GM18867 (cell line): ENCODE data around the gene SLC35F2.
"Not testable (repeated sequence)": the region's sequence is repeated elsewhere in the genome, so short reads cannot be mapped to it uniquely, and the experiment has no call there.

Source experiments
- ATAC-seq: cut with Tn5 transposase; IDR thresholded peaks from one replicate; pipeline ENCODE4 v1.9.1; 2021; ENCODE audit warnings: mild to moderate bottlenecking, moderate library complexity; ENCODE audit not compliant: unreplicated experiment

Gene SLC35F2

DNA sequence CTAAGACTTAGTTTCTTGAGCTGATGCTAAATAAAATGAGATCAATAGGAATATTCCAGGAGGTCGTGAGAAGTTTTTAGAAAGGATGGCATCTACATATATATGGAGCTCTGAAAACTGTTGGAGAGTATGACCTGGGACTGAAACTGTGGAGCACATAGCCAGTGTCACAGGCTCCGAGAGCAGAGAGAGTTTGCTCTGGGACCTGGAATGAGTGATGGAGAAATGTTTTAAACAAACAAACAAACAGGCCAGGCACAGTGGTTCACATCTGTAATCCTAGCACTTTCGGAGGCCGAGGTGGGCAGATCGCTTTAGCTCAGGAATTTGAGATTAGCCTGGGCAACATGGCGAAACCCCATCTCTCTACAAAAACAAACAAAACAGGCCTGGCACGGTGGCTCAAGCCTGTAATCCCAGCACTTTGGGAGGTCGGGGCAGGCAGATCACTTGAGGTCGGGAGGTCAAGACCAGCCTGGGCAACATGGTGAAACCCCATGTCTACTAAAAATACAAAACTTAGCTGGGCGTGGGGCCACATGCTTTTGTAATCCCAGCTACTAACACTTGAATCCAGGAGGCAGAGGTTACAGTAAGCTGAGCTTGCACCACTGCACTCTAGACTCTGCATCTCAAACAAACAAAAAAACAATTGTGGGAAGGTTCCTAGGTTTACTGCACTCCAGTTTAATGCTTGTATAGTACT is 67.1 kb downstream of the SLC35F2 start:
- ATAC-seq, result no peak

DNA sequence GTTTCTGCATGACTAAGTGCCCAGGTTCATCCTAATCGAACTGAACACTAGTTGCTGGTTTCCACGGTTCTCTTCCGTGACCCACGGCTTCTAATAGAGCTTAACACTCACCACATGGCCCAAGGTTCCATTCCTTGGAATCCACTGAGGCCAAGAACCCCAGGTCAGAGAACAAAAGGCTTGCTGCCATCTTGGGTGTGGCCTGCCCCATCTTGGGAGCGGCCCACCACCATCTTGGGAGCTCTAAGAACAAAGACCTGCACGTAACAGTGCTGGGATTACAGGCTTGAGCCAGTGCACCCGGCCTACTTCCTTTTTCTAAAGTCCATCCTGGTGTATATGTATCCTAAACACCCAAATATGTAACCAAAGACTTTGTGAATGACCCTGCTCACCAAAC is 68.8 kb downstream of the SLC35F2 start:
- ATAC-seq, result no peak

DNA sequence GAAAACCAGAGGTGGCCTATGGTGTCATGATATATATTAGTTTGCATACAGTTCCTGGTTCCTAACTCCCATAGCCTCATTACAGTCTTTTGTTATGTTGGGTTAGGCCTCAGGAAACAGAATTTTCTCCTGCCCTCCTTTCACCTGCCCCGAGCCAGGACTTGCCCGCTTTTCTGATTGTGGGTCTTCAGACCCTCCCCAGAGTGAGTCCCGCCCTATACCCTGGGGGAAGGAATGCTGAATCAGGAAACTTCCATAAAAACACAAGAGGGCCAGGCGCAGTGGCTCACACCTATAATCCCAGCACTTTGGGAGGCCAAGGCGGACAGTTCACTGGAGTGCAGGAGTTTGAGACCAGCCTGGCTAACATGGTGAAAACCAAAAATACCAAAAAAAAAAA is 70.9 kb downstream of the SLC35F2 start:
- no peak for ATAC-seq

DNA sequence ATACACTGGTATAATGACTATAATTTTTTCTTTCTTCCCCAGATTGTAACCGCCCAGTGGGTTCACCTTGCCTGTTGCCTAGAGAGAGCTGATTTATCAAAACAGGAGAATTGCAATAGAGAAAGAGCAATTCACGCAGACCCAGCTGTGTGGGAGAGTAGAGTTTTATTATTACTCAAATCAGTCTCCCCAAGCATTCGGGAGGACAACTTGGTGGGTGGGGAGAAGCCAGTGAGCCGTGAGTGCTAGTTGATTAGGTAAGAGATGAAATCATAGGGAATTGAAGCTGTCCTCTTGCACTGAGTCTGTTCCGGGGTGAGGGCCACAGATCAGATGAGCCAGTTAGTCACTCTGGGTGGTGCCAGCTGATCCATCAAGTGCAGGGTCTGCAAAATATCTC is 73.2 kb downstream of the SLC35F2 start:
- no peak for ATAC-seq

DNA sequence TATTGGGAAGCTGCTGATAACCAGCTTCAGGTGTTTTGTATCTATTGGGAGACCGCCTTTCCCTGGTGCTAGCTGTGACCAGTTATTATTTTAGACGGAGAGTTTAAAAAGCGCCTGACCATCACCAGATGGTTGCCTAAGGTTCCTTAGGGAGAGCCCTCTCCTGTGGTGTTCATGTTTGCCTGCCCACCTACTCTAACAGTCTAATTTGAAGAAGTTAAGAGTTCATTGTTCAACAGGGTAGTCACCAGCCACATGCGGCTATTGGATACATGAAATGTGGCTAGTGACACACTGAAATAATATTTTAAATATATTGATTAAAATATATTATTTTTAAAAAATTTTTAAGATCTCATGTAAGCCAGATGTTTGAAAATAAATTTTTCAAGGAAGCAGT is 75.5 kb downstream of the SLC35F2 start:
- ATAC-seq, result no peak

DNA sequence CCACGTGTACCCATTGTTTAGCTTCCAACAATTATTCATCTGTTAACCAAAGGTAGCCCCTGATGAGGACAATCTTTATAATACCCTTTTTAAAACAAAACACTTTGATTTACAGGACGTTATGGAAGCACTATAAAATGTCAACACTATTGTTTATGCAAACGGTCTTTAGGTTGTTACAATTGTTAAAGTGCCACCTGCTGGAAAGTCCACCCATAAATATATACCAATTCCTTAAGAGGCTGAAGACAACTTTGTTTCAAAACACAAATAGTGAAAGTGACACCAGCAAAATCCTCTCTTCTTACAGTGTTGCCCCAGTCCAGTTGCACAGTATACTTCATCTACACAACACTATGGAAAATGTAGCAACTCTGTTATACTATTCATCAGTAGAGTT is 77.8 kb downstream of the SLC35F2 start:
- ATAC-seq, result no peak

DNA sequence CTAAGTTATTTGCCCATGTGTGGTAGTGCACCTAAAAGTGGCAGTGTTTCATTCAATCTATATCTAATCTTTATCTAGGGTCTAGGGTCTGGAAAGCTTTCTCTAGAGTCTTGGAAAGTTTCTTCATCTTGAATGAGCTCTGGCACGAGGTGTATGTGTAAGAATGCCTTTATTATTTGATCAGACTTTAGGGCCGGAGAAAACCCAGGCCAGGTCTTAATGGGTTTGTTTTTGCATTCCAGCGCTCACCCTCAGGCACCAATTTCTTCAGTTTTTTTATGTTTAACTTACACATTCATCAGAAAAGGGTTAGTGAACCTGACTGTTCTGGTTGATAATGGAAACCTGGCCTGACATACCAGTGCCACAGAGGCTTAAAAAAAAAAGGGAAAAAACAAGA is 78.5 kb downstream of the SLC35F2 start:
- no peak for ATAC-seq

DNA sequence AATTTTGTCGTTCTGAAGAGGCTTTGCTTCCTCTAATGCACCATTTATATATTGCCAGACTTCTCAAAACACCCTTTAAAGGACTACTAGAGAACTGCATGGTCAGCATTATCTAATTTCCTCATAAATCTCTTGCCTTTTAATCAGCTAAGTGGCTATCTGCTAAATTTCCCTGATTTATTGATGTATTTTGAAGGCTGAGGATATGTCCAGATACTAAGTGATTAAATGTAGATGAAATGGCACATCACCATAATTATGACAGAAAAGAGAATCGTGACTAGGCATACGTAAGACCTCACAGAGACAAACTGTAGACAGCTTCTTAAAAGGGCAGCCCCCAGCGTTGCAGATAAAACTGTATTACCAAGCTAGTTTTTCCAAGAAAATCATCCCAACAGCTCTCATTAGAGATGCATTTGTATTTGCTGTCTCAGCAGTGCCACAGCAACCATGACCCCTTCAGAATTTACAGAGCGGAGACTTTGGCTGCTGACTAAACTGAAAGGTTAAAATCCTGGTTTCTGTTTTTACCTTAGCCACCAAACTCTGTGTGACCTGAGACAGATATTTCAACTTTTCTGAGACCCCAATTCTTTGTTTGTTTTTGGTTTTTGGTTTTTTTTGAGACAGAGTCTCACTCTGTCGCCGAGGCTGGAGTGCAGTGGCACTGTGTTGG is 79.6 kb downstream of the SLC35F2 start:
- ATAC-seq, result no peak

DNA sequence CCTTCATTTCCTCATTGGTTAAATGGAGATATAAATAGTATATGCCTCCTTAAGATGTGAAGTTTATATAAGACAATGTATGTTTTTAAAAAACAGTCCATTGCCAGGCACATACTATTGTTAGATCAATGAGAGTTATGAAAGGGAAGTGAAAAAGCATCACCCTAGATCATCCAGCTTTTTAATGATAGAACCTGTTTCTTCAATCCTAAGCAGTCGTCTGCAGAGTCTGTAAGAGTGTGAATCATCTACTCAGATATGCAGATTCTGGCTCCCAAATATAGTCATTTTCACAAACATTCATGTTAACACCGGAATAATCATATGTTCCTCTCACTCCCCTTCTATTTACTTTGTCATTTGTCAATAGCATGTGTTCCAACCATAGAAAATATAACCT is 81.5 kb downstream of the SLC35F2 start:
- ATAC-seq, result peak; percentile 74

DNA sequence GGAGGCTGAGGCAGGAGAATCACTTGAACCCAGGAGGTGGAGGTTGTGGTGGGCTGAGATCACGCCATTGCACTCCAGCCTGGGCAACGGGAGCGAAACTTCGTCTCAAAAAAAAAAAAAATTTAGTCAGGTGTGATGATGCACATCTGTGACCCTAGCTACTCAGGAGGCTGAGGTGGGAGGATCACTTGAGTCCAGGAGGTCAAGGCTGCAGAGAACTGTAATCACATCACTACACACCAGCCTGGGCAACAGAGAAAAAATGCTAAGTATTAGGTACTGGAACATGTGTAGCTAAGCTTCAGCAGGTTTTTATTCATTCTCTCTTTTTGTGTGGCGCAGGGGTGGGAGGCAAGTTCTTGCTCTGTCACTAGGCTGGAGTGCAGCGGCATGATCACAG is 82.5 kb downstream of the SLC35F2 start:
- no peak for ATAC-seq

DNA sequence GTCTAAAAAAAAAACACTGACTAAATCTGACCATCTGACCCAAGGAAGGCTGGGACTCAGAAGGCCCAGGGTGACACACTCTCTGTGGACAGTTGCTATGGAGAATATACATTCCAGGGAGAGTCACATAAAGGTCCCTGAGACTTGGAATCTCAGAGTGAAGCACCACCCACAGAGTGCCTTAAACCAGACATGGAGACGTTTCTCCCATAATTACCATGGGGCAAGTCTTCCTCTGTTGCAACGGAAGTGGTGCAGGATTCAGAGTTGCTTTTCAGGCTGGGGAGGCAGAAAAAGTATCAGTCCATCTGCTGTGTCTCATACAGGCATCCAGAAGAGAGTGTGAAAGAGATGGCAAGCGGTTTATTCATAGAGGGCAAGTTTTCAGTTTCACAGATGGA is 88.0 kb downstream of the SLC35F2 start:
- ATAC-seq, result peak; percentile 25

DNA sequence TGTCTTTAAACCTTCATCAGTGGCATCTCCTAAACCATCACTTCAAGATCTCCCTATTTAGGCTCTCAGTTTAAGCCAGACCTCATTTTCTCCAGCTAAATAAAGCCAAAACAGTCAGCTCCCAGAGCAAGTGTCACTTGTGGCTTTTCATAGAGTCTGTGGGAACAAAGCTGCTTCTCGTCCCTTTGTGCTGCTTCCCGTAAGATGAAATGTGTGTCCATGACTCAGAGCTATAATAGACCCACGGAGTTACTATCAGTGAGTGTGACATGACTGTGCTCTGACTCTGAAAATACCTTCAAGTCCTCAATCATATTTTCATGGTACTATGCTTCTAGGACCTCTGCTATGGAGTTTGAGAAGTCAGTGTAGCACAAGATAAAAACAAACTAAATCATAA is 89.4 kb downstream of the SLC35F2 start:
- ATAC-seq, result no peak

DNA sequence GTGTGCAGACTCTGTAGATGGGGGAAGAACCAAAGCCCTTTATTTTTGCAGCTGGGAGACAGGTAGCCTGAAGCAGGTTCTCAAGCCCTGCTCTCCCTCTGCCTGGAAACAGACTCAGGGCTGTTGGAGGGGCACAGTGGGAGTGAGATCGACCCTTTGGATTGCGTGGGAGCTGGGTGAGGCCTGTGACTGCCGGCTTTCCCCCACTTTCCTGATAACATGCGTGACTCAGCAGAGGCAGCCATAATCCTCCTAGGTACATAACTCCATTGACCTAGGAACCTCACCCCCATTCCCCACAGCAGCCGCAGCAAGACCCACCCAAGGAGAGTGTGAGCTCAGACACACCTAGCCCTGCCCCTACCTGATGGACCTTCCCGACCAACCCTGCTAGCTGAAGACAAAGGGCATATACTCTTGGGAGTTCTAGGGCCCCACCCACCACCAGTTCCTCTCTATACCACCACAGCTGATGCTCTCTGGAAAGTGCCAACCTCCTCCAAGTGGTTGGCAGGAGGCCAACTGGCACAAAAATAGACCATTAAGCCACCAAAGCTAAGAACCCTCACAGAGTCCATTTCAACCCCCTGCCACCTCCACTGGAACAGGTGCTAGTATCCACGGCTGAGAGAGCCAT is 99.8 kb downstream of the SLC35F2 start:
- not testable (repeated sequence) for ATAC-seq

DNA sequence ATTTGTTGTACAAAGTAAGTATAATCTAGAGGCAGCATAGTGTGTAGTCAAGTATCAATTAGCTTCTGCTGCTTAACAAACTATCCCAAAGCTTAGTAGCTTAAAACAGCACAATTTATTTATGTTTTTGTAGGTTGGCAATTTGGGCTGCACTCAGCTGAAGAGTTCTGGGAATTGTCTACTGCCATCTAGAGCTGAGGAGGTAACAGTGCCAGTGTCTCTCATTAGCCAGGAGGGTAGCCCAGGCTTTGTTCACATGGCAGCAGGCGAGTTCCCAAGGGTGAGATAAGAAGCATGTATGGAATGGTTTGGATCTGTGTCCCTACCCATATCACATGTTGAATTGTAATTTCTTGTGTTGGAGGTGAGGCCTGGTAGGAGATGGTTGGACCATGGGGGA is 100.9 kb downstream of the SLC35F2 start:
- no peak for ATAC-seq

DNA sequence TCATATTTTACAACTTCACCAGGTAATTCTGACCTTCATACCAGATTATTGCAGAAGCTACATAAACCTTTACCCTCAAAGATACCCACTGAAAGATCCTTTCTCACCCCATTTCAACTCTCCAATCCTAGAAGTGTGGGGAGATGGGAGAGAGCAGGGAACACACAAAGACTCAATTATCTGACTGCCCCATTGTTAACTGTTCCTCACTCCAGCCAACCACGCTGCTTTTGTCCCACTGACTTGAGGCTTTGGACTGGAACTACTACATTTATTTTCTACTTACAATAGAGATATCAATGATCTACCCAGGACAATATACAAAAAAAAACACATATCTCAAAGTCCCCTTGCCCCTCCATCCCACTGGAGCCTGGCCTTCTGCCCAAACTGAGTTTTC is 102.0 kb downstream of the SLC35F2 start:
- ATAC-seq, result no peak

DNA sequence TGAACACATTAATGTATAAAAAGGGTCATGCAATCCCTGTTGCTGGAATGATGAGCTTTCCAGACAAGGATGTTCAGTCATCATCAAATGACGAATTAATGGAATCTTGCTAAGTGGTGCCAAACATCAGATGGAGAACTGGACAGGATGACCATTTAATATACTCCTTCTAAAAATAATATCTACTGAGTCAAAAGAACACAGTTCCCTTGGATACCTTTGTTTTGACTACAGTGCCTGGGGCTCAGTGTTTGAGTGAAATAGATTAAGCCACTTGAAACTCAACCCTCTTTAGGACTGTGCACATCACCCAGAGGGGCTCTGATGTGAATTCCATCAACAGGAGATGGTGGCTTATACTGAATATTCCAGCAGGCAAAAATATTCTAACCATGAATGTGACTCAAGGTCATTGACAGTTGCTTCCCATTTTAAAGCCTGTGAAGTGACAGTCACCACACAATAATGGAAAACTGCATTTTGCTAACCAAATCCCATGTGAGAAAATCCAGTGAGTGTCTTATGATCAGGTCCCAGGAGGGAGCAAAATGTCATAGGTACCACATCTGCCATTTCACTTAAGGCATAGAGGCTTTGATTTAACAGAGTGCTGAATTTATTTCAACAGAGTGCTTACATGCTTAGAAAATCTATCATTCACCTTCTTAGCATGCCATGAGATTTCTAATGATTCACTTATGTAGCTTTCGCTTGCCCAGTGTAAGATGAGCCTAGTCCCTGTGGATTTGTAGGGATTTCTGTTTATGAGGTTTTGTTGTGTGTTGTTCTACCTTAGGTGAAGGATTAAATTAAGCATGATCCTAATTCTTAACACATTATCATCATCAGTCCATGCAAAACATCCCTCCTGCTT is 105.4 kb downstream of the SLC35F2 start:
- ATAC-seq, result no peak

DNA sequence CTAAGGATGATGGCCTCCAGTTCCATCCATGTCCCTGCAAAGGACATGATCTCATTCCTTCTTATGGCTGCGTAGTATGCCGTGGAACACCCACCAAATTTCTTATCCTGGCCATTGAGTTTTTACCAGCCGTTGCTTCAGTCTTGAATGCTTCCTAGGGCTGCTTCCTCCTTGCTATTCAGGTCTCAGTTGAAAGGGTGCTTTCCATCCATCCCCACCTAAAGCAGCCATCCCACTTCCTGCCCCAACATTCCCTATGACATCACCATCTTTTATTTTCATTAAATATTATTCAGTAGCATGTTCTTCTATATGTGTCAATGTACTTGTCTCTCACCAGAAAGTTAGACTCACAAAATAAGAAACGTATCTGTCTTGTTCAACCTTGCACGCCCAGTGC is 106.1 kb downstream of the SLC35F2 start:
- ATAC-seq, result no peak

DNA sequence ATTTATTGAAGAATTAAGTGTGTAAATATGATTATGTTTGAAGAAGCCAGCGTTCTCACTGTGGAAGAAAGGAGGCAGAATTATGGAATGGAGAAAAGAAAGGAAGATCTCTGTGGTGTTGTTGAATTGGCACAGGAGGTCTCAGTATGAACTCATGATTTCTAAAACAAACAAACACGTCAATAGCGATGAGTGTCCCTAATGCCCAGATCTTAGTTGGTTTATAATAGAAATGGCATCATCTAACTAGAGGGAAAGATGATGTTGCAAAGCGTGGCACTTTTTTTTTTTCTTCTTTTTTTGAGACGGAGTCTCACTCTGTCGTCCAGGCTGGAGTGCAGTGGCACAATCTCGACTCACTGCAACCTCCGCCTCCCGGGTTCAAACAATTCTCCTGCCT is 107.5 kb downstream of the SLC35F2 start:
- ATAC-seq, result no peak

DNA sequence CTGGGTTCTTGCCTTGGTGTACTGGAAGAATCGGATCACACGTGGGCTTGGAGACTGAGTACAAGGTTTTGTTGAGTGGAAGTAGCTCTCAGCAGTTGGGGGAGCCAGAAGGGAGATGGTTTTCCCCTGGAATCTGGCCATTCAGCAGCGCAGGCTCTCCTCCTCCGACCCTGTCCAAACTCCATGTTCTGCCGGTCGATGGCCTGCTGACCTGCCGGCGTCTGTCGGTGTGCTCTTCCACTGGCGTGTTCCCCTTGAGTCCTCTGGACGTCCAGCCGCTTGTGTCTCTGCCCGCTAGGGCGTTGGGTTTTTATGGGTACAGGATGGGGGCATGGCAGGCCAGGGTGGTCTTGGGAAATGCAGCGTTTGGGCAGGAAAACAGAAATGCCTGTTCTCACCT is 108.3 kb downstream of the SLC35F2 start:
- ATAC-seq, result no peak

DNA sequence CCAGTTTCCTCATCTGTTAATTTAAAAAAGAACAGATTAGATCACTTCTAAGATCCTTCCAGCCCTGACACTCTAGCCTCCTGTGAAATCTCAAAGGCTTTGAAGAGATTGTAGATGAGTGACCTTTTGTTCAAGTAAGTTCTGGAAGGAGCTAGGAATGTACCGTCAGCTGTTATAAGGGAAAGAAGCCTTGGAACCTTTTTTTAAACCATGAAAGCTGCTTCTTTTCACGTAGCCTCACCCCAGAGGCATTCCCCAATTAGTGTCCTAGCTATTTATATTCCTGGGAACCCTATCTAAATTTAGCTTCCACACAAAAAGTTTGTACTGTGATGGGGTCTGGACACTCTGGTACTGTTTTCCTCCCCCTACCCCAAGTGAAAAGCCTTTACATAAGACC is 111.0 kb downstream of the SLC35F2 start:
- ATAC-seq, result no peak

DNA sequence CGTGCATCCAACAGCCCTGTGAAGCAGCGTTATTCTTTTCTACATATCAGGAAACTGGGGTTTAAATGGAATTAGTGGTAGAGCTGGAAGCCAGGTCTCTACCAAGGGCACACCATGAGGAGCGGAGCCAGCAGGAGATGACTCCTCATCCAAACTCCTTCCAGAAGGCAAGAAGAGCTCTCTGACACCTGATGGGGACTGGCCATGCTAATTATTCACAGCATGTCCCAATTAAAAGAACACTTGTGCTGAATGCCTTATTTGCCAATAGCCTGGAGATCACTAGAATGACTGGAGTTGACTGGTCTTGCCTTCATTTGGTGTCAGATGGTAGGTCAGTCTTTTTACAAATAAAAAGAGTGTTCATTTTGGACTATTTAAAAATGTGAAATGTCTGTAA is 113.9 kb downstream of the SLC35F2 start:
- no peak for ATAC-seq
